Kidney capillary endothelial cell (primary cell): Measurements from ENCODE around the gene CYB561D2.

Experiments
- DNase-seq: peaks from one replicate; pipeline ENCODE4 v3.0.0-alpha.2; 2018; ENCODE audit warnings: low spot score

The CYB561D2 gene

GRCh38 chr3:50365842-50366220 is 15.2 kb downstream of the CYB561D2 start:
- DNase-seq, result no peak

- DNase-seq, result no peak
Observed at GRCh38 chr3:50369012-50369670, 18.5 kb downstream of the CYB561D2 start.

- DNase-seq, result no peak
Observed at GRCh38 chr3:50370594-50370993, 19.9 kb downstream of the CYB561D2 start.

- DNase-seq, result no peak
Observed at GRCh38 chr3:50371133-50371685, 20.5 kb downstream of the CYB561D2 start.

- no peak for DNase-seq
Observed at GRCh38 chr3:50372349-50372748, 21.7 kb downstream of the CYB561D2 start.

- no peak for DNase-seq
Observed at GRCh38 chr3:50373146-50374051, 22.7 kb downstream of the CYB561D2 start.

- no peak for DNase-seq
Observed at GRCh38 chr3:50374363-50375257, 23.9 kb downstream of the CYB561D2 start.

- no peak for DNase-seq
Observed at GRCh38 chr3:50375258-50375931, 24.7 kb downstream of the CYB561D2 start.

GRCh38 chr3:50378024-50378423 is 27.4 kb downstream of the CYB561D2 start:
- no peak for DNase-seq

GRCh38 chr3:50378757-50379156 is 28.1 kb downstream of the CYB561D2 start:
- no peak for DNase-seq

GRCh38 chr3:50380405-50381085 is 29.9 kb downstream of the CYB561D2 start:
- DNase-seq, result no peak

- no peak for DNase-seq
Observed at GRCh38 chr3:50381383-50381782, 30.7 kb downstream of the CYB561D2 start.

GRCh38 chr3:50382722-50383121 is 32.1 kb downstream of the CYB561D2 start:
- no peak for DNase-seq

- DNase-seq, result no peak
Observed at GRCh38 chr3:50383750-50384149, 33.1 kb downstream of the CYB561D2 start.

- no peak for DNase-seq
Observed at GRCh38 chr3:50385754-50386153, 35.1 kb downstream of the CYB561D2 start.

- no peak for DNase-seq
Observed at GRCh38 chr3:50388016-50388719, 37.5 kb downstream of the CYB561D2 start.

- no peak for DNase-seq
Observed at GRCh38 chr3:50388720-50389413, 38.2 kb downstream of the CYB561D2 start.

GRCh38 chr3:50389414-50389767 is 38.7 kb downstream of the CYB561D2 start:
- DNase-seq, result no peak

GRCh38 chr3:50390508-50391224 is 40.0 kb downstream of the CYB561D2 start:
- DNase-seq, result peak; percentile 32
